NCI-H128 (cell line): ENCODE data around the gene TRIM37.
"Not testable (repeated sequence)": the region's sequence is repeated elsewhere in the genome, so short reads cannot be mapped to it uniquely, and the experiment has no call there.

Experiments used
- DNase-seq: peaks from one replicate; lab custom pipeline; 2025; ENCODE audit not compliant: unreplicated experiment; lab: John Stamatoyannopoulos, UW

Gene TRIM37

GRCh38 chr17:58956997-58957724 is 149.5 kb downstream of the TRIM37 start:
- no peak for DNase-seq

- DNase-seq = not testable (repeated sequence)
Measured at GRCh38 chr17:58954358-58954757, 152.3 kb downstream of the TRIM37 start.

- no peak for DNase-seq
Measured at GRCh38 chr17:58947824-58948223, 158.9 kb downstream of the TRIM37 start.

- no peak for DNase-seq
Measured at GRCh38 chr17:58947411-58947810, 159.3 kb downstream of the TRIM37 start.

GRCh38 chr17:58944166-58944565 is 162.5 kb downstream of the TRIM37 start:
- no peak for DNase-seq

GRCh38 chr17:58936295-58936694 is 170.4 kb downstream of the TRIM37 start:
- no peak for DNase-seq

GRCh38 chr17:58932956-58933355 is 173.7 kb downstream of the TRIM37 start:
- no peak for DNase-seq
